Activated T-cell treated with anti-CD3 and anti-CD28 coated beads, Interleukin-2, amount 50 U/mL, for 4 hours (primary cell): ENCODE measurements around the gene SUGCT. TPM values are rescaled to one million over a fixed set of nuclear protein-coding genes. Genes with fewer than 3 reads are reported as not detected.
A peak's percentile ranks its signal among the peaks of the same experiment; 100 is the strongest.
"Not testable (repeated sequence)": the region's sequence is repeated elsewhere in the genome, so short reads cannot be mapped to it uniquely, and the experiment has no call there.

Experiments used
- ATAC-seq, 2 donors: fragments of 200-7000 bp; cut with Tn5 transposase; one replicate each; pipeline ENCODE4 v1.10.0; 2021
- DNase-seq: peaks from one replicate; pipeline ENCODE4 v3.0.0-alpha.2; 2020
- H3K27me3 Mint-ChIP-seq: one replicate; pipeline ENCODE4 v1.8.0; 2021; ENCODE audit warnings: low read depth, mixed read lengths
- H3K36me3 Mint-ChIP-seq: one replicate; pipeline ENCODE4 v1.8.0; 2022; ENCODE audit warnings: mixed read lengths; ENCODE audit not compliant: insufficient read depth
- H3K4me1 Mint-ChIP-seq: one replicate; pipeline ENCODE4 v1.8.0; 2021; ENCODE audit warnings: low read depth, mixed read lengths
- H3K4me3 Mint-ChIP-seq: one replicate; pipeline ENCODE4 v1.8.0; 2021; ENCODE audit warnings: mild to moderate bottlenecking, moderate library complexity, mixed read lengths
- H3K9me3 Mint-ChIP-seq: one replicate; pipeline ENCODE4 v1.8.0; 2021; ENCODE audit warnings: mixed read lengths
- total RNA-seq, 3 donors: library from RNA; stranded (reverse); gene quantifications; one replicate each; pipeline ENCODE4 v1.2.1, GENCODE V29; 2021

The SUGCT gene
- total RNA-seq, result 1 to 10 TPM; 1.3 to 2.5 (median 2.1) TPM

- H3K4me3 Mint-ChIP-seq, result peak within 1 kb of the TSS; percentile 92
- H3K27me3 Mint-ChIP-seq, result no peaks in the 10 kb centered on the region
- H3K4me1 Mint-ChIP-seq, result peaks cover 29% of the 10 kb centered on the region
- H3K9me3 Mint-ChIP-seq, result no peaks in the 10 kb centered on the region
- peak; percentile 81 for DNase-seq
- peak; percentile 88 to 92 for ATAC-seq
- H3K36me3 Mint-ChIP-seq, result peaks cover 3% of the 10 kb centered on the region
Observed at GRCh38 chr7:40134428-40135316, at the start of gene SUGCT, which contains the start of gene MPLKIP. TSS of gene SUGCT (plus strand) at chr7:40135005. TSS of gene MPLKIP (minus strand) at chr7:40134622. CDS start at chr7:40134567, 55 bp downstream.

- H3K36me3 Mint-ChIP-seq, result peaks cover 41% of the 10 kb centered on the region
- no peak overlapping the region for H3K4me3 Mint-ChIP-seq
- H3K9me3 Mint-ChIP-seq, result no peaks in the 10 kb centered on the region
- peaks cover 1% of the 10 kb centered on the region for H3K4me1 Mint-ChIP-seq
- ATAC-seq, result no peak
- H3K27me3 Mint-ChIP-seq, result no peaks in the 10 kb centered on the region
- no peak for DNase-seq
Observed at GRCh38 chr7:40092182-40092581, 42.6 kb upstream of the SUGCT start.

GRCh38 chr7:40093631-40094350 lies 41.0 kb upstream of the SUGCT start:
- no peak for DNase-seq
- Mint-ChIP-seq H3K4me1 (peaks cover 1% of the 10 kb centered on the region), H3K36me3 (peaks cover 33% of the 10 kb centered on the region), H3K4me3 (no peak overlapping the region), H3K27me3 (no peaks in the 10 kb centered on the region), H3K9me3 (no peaks in the 10 kb centered on the region)
- ATAC-seq, result no peak

GRCh38 chr7:40095230-40095629 lies 39.6 kb upstream of the SUGCT start:
- Mint-ChIP-seq H3K36me3 (peaks cover 29% of the 10 kb centered on the region), H3K4me1 (peaks cover 1% of the 10 kb centered on the region), H3K9me3 (no peaks in the 10 kb centered on the region), H3K4me3 (no peak overlapping the region), H3K27me3 (no peaks in the 10 kb centered on the region)
- no peak for ATAC-seq
- DNase-seq, result no peak

GRCh38 chr7:40095695-40096327 lies 39.0 kb upstream of the SUGCT start:
- Mint-ChIP-seq H3K9me3 (no peaks in the 10 kb centered on the region), H3K4me1 (peaks cover 1% of the 10 kb centered on the region), H3K27me3 (no peaks in the 10 kb centered on the region), H3K4me3 (no peak overlapping the region), H3K36me3 (peaks cover 29% of the 10 kb centered on the region)
- DNase-seq (no peak), ATAC-seq (no peak)

GRCh38 chr7:40097728-40098127 lies 37.1 kb upstream of the SUGCT start:
- peaks cover 21% of the 10 kb centered on the region for H3K36me3 Mint-ChIP-seq
- H3K9me3 Mint-ChIP-seq, result no peaks in the 10 kb centered on the region
- no peaks in the 10 kb centered on the region for H3K27me3 Mint-ChIP-seq
- DNase-seq (no peak), ATAC-seq (no peak)
- peaks cover 1% of the 10 kb centered on the region for H3K4me1 Mint-ChIP-seq
- H3K4me3 Mint-ChIP-seq, result no peak overlapping the region

GRCh38 chr7:40098810-40099209 lies 36.0 kb upstream of the SUGCT start:
- ATAC-seq (no peak), DNase-seq (no peak)
- no peak overlapping the region for H3K4me3 Mint-ChIP-seq
- H3K4me1 Mint-ChIP-seq, result peaks cover 1% of the 10 kb centered on the region
- peaks cover 18% of the 10 kb centered on the region for H3K36me3 Mint-ChIP-seq
- no peaks in the 10 kb centered on the region for H3K9me3 Mint-ChIP-seq
- no peaks in the 10 kb centered on the region for H3K27me3 Mint-ChIP-seq

GRCh38 chr7:40099837-40100236 lies 35.0 kb upstream of the SUGCT start:
- Mint-ChIP-seq H3K9me3 (no peaks in the 10 kb centered on the region), H3K4me1 (peaks cover 1% of the 10 kb centered on the region), H3K27me3 (no peaks in the 10 kb centered on the region), H3K36me3 (peaks cover 8% of the 10 kb centered on the region), H3K4me3 (no peak overlapping the region)
- no peak for ATAC-seq
- no peak for DNase-seq

GRCh38 chr7:40101201-40101600 lies 33.6 kb upstream of the SUGCT start:
- DNase-seq, result no peak

GRCh38 chr7:40102897-40103296 lies 31.9 kb upstream of the SUGCT start:
- H3K36me3 Mint-ChIP-seq, result no peaks in the 10 kb centered on the region
- no peaks in the 10 kb centered on the region for H3K27me3 Mint-ChIP-seq
- H3K9me3 Mint-ChIP-seq, result no peaks in the 10 kb centered on the region
- ATAC-seq (no peak), DNase-seq (no peak)
- no peak overlapping the region for H3K4me3 Mint-ChIP-seq
- H3K4me1 Mint-ChIP-seq, result no peaks in the 10 kb centered on the region

More at GRCh38 chr7:40101201-40101600, 33.6 kb upstream of the SUGCT start:
- H3K9me3 Mint-ChIP-seq, result no peaks in the 10 kb centered on the region
- H3K27me3 Mint-ChIP-seq, result no peaks in the 10 kb centered on the region
- ATAC-seq, result no peak
- peaks cover 2% of the 10 kb centered on the region for H3K36me3 Mint-ChIP-seq
- H3K4me1 Mint-ChIP-seq, result peaks cover under 1% of the 10 kb centered on the region
- H3K4me3 Mint-ChIP-seq, result no peak overlapping the region

GRCh38 chr7:40105879-40106473 lies 28.8 kb upstream of the SUGCT start:
- no peaks in the 10 kb centered on the region for H3K9me3 Mint-ChIP-seq
- H3K4me1 Mint-ChIP-seq, result no peaks in the 10 kb centered on the region
- ATAC-seq, result no peak
- H3K36me3 Mint-ChIP-seq, result no peaks in the 10 kb centered on the region
- DNase-seq, result no peak
- no peak overlapping the region for H3K4me3 Mint-ChIP-seq
- H3K27me3 Mint-ChIP-seq, result no peaks in the 10 kb centered on the region

GRCh38 chr7:40115936-40116335 lies 18.9 kb upstream of the SUGCT start:
- no peaks in the 10 kb centered on the region for H3K4me1 Mint-ChIP-seq
- no peaks in the 10 kb centered on the region for H3K36me3 Mint-ChIP-seq
- no peak for DNase-seq
- ATAC-seq, result no peak
- H3K27me3 Mint-ChIP-seq, result no peaks in the 10 kb centered on the region
- H3K9me3 Mint-ChIP-seq, result no peaks in the 10 kb centered on the region
- H3K4me3 Mint-ChIP-seq, result no peak overlapping the region

GRCh38 chr7:40117199-40117598 lies 17.6 kb upstream of the SUGCT start:
- not testable (repeated sequence) for H3K4me3 Mint-ChIP-seq, H3K9me3 Mint-ChIP-seq, H3K27me3 Mint-ChIP-seq, ATAC-seq, H3K4me1 Mint-ChIP-seq, H3K36me3 Mint-ChIP-seq, DNase-seq

- not testable (repeated sequence) for H3K27me3 Mint-ChIP-seq, H3K9me3 Mint-ChIP-seq, DNase-seq, H3K4me1 Mint-ChIP-seq, H3K36me3 Mint-ChIP-seq, H3K4me3 Mint-ChIP-seq, ATAC-seq
Observed at GRCh38 chr7:40118201-40118600, 16.6 kb upstream of the SUGCT start.
